HAP-1 (cell line): ENCODE results near the gene KLF9.
A peak's percentile ranks its signal among the peaks of the same experiment; 100 is the strongest.

Experiments
- DNase-seq, 2 experiments: peaks; one replicate each; pipeline ENCODE4 v3.0.0-alpha.2; 2016 to 2020; ENCODE audit warnings: low spot score in 2 of 2
- H3K27me3 ChIP-seq: fragments of 250-450 bp; sonication (Bioruptor Pico); 2 replicates; pipeline ENCODE4 v1.5.1; 2020; ENCODE audit warnings: low read depth, mild to moderate bottlenecking, moderate library complexity
- H3K36me3 ChIP-seq: fragments of 250-450 bp; sonication (Bioruptor Pico); replicated peaks from 2 replicates; pipeline ENCODE4 v1.5.1; 2020; ENCODE audit warnings: mild to moderate bottlenecking
- H3K4me1 ChIP-seq: fragments of 250-450 bp; sonication (Bioruptor Pico); 2 replicates; pipeline ENCODE4 v1.5.1; 2020; ENCODE audit warnings: mild to moderate bottlenecking
- H3K4me3 ChIP-seq: fragments of 250-450 bp; sonication (Bioruptor Pico); 2 replicates; pipeline ENCODE4 v1.5.1; 2020; ENCODE audit warnings: mild to moderate bottlenecking, moderate library complexity
- H3K9me3 ChIP-seq: fragments of 250-450 bp; sonication (Bioruptor Pico); 2 replicates; pipeline ENCODE4 v1.5.1; 2020; ENCODE audit warnings: mild to moderate bottlenecking, moderate library complexity
- in situ Hi-C: fragments of 300-500 bp; cut with MboI; formaldehyde crosslinking; loops from 3 replicates; pipeline ENCODE4 v1.14.3; 2020; ENCODE audit warnings: low sequenced_read_pairs, inconsistent platforms, mixed read lengths

Gene KLF9

GRCh38 chr9:70413799-70414775 is at the start of gene KLF9:
Gene KLF9 (minus strand): TSS chr9:70414657. CDS start chr9:70413363, 1,294 bp downstream.
- DNase-seq, result peak; percentile 90 to 93
- Histone ChIP-seq H3K4me3 (peak within 1 kb of the TSS; percentile 77), H3K36me3 (peaks cover 6% of the 10 kb centered on the region; the same call in 1 of the 2 replicates), H3K9me3 (no peaks in the 10 kb centered on the region), H3K27me3 (no peaks in the 10 kb centered on the region), H3K4me1 (peaks cover 39% of the 10 kb centered on the region)
- in situ Hi-C loops, result loop anchor here (10.0 kb wide), 1 partner anchor 201 kb away; no protein-coding TSS in a partner anchor

- H3K27me3 ChIP-seq, result no peaks in the 10 kb centered on the region
- DNase-seq, result no peak
- H3K9me3 ChIP-seq, result no peaks in the 10 kb centered on the region
- no peaks in the 10 kb centered on the region for H3K36me3 ChIP-seq
- no peak overlapping the region for H3K4me3 ChIP-seq
- no peaks in the 10 kb centered on the region for H3K4me1 ChIP-seq
- in situ Hi-C loops, result no loop called here
Observed at GRCh38 chr9:70463877-70464276, 49.4 kb upstream of the KLF9 start.

DNA sequence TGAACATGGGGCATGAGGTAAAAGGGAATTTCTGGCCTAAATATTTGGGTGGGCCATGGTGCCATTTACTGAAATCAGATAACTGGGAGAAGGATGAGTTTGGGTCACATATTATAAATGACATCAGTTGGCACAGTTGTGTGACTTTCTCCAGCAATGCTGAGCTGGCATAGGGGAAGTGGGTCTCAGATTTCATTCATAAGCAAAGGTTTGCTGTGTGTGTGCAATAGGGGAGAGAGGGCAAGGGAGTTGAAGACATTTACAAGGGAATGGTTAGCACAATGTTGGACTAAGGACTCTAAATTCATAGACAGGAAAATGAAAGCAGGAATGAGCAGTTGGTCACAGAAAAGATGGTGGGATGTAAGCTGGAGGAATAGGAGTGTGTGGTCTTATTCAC is 47.8 kb upstream of the KLF9 start:
- H3K27me3 ChIP-seq, result no peaks in the 10 kb centered on the region
- in situ Hi-C loops, result no loop called here
- H3K9me3 ChIP-seq, result no peaks in the 10 kb centered on the region
- H3K4me3 ChIP-seq, result no peak overlapping the region
- no peak for DNase-seq
- no peaks in the 10 kb centered on the region for H3K4me1 ChIP-seq
- H3K36me3 ChIP-seq, result no peaks in the 10 kb centered on the region

GRCh38 chr9:70457235-70457634 is 42.8 kb upstream of the KLF9 start:
- no peak for DNase-seq
- Histone ChIP-seq H3K36me3 (no peaks in the 10 kb centered on the region), H3K27me3 (no peaks in the 10 kb centered on the region), H3K4me3 (no peak overlapping the region), H3K9me3 (no peaks in the 10 kb centered on the region), H3K4me1 (no peaks in the 10 kb centered on the region)
- in situ Hi-C loops, result no loop called here

- H3K4me1 ChIP-seq, result no peaks in the 10 kb centered on the region
- H3K4me3 ChIP-seq, result no peak overlapping the region
- in situ Hi-C loops, result no loop called here
- no peaks in the 10 kb centered on the region for H3K36me3 ChIP-seq
- DNase-seq, result no peak
- H3K27me3 ChIP-seq, result no peaks in the 10 kb centered on the region
- no peaks in the 10 kb centered on the region for H3K9me3 ChIP-seq
Observed at GRCh38 chr9:70455993-70456704, 41.7 kb upstream of the KLF9 start.

- Histone ChIP-seq H3K27me3 (no peaks in the 10 kb centered on the region), H3K4me3 (no peak overlapping the region), H3K4me1 (no peaks in the 10 kb centered on the region), H3K9me3 (no peaks in the 10 kb centered on the region), H3K36me3 (no peaks in the 10 kb centered on the region)
- in situ Hi-C loops, result no loop called here
- no peak for DNase-seq
Observed at GRCh38 chr9:70452365-70452764, 37.9 kb upstream of the KLF9 start.

- no peaks in the 10 kb centered on the region for H3K9me3 ChIP-seq
- no peak for DNase-seq
- H3K27me3 ChIP-seq, result no peaks in the 10 kb centered on the region
- in situ Hi-C loops, result no loop called here
- no peaks in the 10 kb centered on the region for H3K36me3 ChIP-seq
- H3K4me3 ChIP-seq, result no peak overlapping the region
- no peaks in the 10 kb centered on the region for H3K4me1 ChIP-seq
Observed at GRCh38 chr9:70451765-70452164, 37.3 kb upstream of the KLF9 start.

- DNase-seq, result no peak
- no peaks in the 10 kb centered on the region for H3K9me3 ChIP-seq
- in situ Hi-C loops, result no loop called here
- H3K4me3 ChIP-seq, result no peak overlapping the region
- H3K36me3 ChIP-seq, result no peaks in the 10 kb centered on the region
- H3K27me3 ChIP-seq, result no peaks in the 10 kb centered on the region
- no peaks in the 10 kb centered on the region for H3K4me1 ChIP-seq
Observed at GRCh38 chr9:70450738-70451137, 36.3 kb upstream of the KLF9 start.

DNA sequence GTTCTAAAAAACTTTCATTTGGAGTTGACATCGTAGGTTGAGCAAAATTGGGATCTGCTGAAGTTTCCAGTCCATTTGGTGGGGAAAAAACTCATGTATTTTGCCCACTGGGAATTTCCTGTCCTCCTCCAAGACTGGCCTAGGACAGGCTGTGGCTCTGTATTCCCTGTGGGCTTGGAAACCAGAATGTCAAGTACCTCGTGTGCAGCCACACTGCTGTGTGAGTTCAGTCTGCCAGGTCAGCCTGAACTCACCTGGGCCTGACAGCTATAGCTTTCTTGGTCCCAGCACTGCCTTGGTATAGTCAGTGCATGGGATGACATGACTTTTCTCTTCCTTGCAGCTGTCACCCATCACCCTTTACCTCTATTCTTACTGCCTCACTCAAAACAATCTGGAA is 35.0 kb upstream of the KLF9 start:
- DNase-seq, result no peak
- H3K27me3 ChIP-seq, result no peaks in the 10 kb centered on the region

GRCh38 chr9:70448919-70449318 is 34.5 kb upstream of the KLF9 start:
- in situ Hi-C loops, result no loop called here
- Histone ChIP-seq H3K36me3 (no peaks in the 10 kb centered on the region), H3K27me3 (no peaks in the 10 kb centered on the region), H3K4me3 (no peak overlapping the region), H3K4me1 (no peaks in the 10 kb centered on the region), H3K9me3 (no peaks in the 10 kb centered on the region)
- no peak for DNase-seq

More for the DNA sequence above, 35.0 kb upstream of the KLF9 start:
- H3K36me3 ChIP-seq, result no peaks in the 10 kb centered on the region
- in situ Hi-C loops, result no loop called here
- H3K4me1 ChIP-seq, result no peaks in the 10 kb centered on the region
- no peaks in the 10 kb centered on the region for H3K9me3 ChIP-seq
- no peak overlapping the region for H3K4me3 ChIP-seq

DNA sequence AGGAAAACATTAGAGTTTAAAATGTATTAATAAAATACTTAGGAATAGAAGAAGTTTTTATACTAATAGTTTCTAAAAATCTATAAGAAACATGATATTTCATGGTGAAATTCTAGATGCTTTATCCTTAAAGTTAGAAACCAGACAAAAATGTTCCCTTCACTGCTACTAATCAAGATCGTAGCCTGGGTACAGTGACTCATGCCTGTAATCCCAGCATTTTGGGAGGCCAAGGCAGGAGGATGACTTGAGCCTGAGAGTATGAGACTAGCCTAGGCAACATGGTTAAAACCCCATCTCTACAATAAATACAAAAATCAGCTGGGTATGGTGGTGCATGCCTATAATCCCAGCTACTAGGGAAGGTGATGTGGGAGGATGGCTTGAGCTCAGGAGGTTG is 30.4 kb upstream of the KLF9 start:
- Histone ChIP-seq H3K9me3 (no peaks in the 10 kb centered on the region), H3K27me3 (no peaks in the 10 kb centered on the region), H3K4me3 (no peak overlapping the region), H3K36me3 (no peaks in the 10 kb centered on the region), H3K4me1 (no peaks in the 10 kb centered on the region)
- no peak for DNase-seq
- in situ Hi-C loops, result no loop called here

GRCh38 chr9:70442328-70442848 is 27.9 kb upstream of the KLF9 start:
- in situ Hi-C loops, result no loop called here
- H3K36me3 ChIP-seq, result no peaks in the 10 kb centered on the region
- no peak overlapping the region for H3K4me3 ChIP-seq
- no peaks in the 10 kb centered on the region for H3K27me3 ChIP-seq
- no peaks in the 10 kb centered on the region; the same call in 1 of the 2 replicates for H3K4me1 ChIP-seq
- DNase-seq, result no peak
- H3K9me3 ChIP-seq, result no peaks in the 10 kb centered on the region

- in situ Hi-C loops, result no loop called here
- no peaks in the 10 kb centered on the region for H3K36me3 ChIP-seq
- H3K4me1 ChIP-seq, result no peaks in the 10 kb centered on the region; the same call in 1 of the 2 replicates
- DNase-seq, result no peak
- H3K4me3 ChIP-seq, result no peak overlapping the region
- no peaks in the 10 kb centered on the region for H3K27me3 ChIP-seq
- no peaks in the 10 kb centered on the region for H3K9me3 ChIP-seq
Observed at GRCh38 chr9:70441622-70442021, 27.2 kb upstream of the KLF9 start.
